ENCODE results near the gene COLEC11. TPM values are rescaled to one million over a fixed set of nuclear protein-coding genes. Genes with fewer than 3 reads are reported as not detected.

The COLEC11 gene
- total RNA-seq, 1 donor from 2014 or later = not detected

DNA sequence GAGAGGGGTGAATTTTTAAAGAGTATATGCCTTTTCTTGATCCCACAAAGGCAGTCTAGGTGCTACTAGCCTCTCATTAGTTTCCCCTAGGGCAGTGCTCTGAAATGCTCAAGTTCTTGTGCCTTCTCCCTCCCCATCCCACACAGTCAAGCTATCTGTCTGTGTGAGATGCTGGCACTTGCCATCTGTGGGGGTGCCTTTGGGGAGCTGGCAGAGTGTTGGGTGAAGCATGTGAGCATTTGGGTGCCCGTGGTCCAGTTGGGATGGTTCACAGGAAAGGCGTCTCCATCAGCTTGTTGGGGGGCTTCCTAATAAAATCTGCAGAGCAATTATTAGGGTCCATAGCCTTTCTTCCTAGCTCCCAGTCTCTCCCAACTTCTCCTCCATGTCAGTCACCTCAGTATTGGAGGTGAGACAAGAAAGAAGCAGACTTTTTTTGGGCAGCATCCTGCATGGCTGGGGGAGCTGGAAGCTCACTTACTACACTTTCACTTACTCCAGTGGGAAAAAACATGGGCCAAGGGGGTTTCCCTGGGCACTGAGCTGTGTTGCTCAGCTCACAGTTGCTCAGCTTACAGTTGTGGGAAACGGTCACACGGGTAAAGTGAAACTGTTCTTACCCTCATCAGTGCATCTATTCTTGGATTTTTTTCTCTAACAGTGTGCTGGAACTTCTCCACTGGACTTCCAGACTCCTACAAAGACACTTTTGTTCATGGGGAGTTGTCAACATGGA is 29.3 kb downstream of the COLEC11 start:
- H3K9me3 ChIP-seq = no peaks in the 10 kb centered on the region
- H3K27me3 ChIP-seq = no peaks in the 10 kb centered on the region
- no peak overlapping the region for H3K4me3 ChIP-seq
- TF ChIP-seq POLR2A (IDR thresholded peaks at IDR 0.05) (no peak), POLR2AphosphoS5 (IDR thresholded peaks at IDR 0.05; ENCODE audit: insufficient read depth in 1 of 2, low read depth in 1 of 2) (no peak)
- TF ChIP-seq, protein P1, sequence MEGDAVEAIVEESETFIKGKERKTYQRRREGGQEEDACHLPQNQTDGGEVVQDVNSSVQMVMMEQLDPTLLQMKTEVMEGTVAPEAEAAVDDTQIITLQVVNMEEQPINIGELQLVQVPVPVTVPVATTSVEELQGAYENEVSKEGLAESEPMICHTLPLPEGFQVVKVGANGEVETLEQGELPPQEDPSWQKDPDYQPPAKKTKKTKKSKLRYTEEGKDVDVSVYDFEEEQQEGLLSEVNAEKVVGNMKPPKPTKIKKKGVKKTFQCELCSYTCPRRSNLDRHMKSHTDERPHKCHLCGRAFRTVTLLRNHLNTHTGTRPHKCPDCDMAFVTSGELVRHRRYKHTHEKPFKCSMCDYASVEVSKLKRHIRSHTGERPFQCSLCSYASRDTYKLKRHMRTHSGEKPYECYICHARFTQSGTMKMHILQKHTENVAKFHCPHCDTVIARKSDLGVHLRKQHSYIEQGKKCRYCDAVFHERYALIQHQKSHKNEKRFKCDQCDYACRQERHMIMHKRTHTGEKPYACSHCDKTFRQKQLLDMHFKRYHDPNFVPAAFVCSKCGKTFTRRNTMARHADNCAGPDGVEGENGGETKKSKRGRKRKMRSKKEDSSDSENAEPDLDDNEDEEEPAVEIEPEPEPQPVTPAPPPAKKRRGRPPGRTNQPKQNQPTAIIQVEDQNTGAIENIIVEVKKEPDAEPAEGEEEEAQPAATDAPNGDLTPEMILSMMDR (IDR thresholded peaks at IDR 0.05) = no peak
- peak in 1 of 2 donors; percentile 49 for DNase-seq (ENCODE audit: extremely low spot score in 2 of 2)
- intact Hi-C loops (cut with DNase I) = no loop called here
- no peaks in the 10 kb centered on the region for H3K4me1 ChIP-seq
- no peaks in the 10 kb centered on the region for H3K36me3 ChIP-seq
- no peak overlapping the region for H3K27ac ChIP-seq

- peak; percentile 49 to 72 for DNase-seq (ENCODE audit: extremely low spot score in 2 of 2)
- TF ChIP-seq, protein P1 (IDR thresholded peaks at IDR 0.05) = no peak
- TF ChIP-seq POLR2A (IDR thresholded peaks at IDR 0.05) (no peak), POLR2AphosphoS5 (IDR thresholded peaks at IDR 0.05; ENCODE audit: insufficient read depth in 1 of 2, low read depth in 1 of 2) (no peak)
These were observed 30.3 kb downstream of the COLEC11 start for GRCh38 chr2:3625186-3625585.

DNA sequence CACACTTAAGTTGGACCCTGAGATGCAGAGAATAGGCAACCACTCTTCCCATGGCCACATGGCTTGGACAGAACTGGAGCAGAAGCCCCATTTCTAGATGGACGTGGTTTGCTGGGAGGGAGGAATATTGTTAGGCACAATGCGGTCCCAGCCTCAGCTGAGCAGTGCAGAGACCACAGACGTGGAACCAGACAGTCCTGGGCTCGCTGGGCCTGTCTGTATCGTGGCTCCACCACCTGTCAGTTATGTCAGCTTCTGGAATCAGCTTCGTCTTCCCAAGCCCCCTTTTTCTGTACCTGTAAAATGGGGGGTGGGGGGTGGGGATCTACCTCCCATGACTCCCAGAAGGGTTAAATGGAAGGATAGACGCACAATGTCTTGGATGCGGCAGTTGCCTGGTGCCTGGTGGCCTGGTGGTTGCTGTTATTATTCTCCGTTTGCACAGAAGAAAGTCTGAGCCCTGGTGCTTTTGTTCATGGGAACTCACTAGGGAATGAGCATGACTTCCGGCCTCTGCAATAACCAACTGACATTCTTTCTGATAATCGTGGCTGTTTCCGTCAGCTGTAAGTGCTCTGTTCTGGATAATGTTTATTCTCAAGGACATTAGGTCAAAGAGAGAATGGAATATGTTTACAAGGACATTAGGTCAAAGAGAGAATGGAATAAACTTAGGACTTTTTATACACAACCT is 31.4 kb downstream of the COLEC11 start:
- intact Hi-C loops (cut with DNase I) = no loop called here
- H3K27me3 ChIP-seq = no peaks in the 10 kb centered on the region

More at GRCh38 chr2:3625186-3625585, 30.3 kb downstream of the COLEC11 start:
- no peak overlapping the region for H3K4me3 ChIP-seq
- H3K9me3 ChIP-seq = no peaks in the 10 kb centered on the region
- H3K36me3 ChIP-seq = no peaks in the 10 kb centered on the region
- no peaks in the 10 kb centered on the region for H3K4me1 ChIP-seq
- no peak overlapping the region for H3K27ac ChIP-seq
- H3K27me3 ChIP-seq = no peaks in the 10 kb centered on the region
- intact Hi-C loops (cut with DNase I) = no loop called here

GRCh38 chr2:3626812-3627499 is 32.0 kb downstream of the COLEC11 start:
- Histone ChIP-seq H3K4me1 (no peaks in the 10 kb centered on the region), H3K27me3 (no peaks in the 10 kb centered on the region), H3K36me3 (no peaks in the 10 kb centered on the region), H3K9me3 (no peaks in the 10 kb centered on the region), H3K27ac (no peak overlapping the region), H3K4me3 (no peak overlapping the region)
- intact Hi-C loops (cut with DNase I) = no loop called here
- TF ChIP-seq POLR2AphosphoS5 (IDR thresholded peaks at IDR 0.05; ENCODE audit: insufficient read depth in 1 of 2, low read depth in 1 of 2) = no peak
- TF ChIP-seq, protein P1 (IDR thresholded peaks at IDR 0.05) = no peak
- no peak for TF ChIP-seq POLR2A (IDR thresholded peaks at IDR 0.05)
- DNase-seq (ENCODE audit: extremely low spot score in 2 of 2) = peak; percentile 60 to 85

More for the DNA sequence above, 31.4 kb downstream of the COLEC11 start:
- no peaks in the 10 kb centered on the region for H3K4me1 ChIP-seq
- no peaks in the 10 kb centered on the region for H3K9me3 ChIP-seq
- no peak overlapping the region for H3K4me3 ChIP-seq
- DNase-seq (ENCODE audit: extremely low spot score in 2 of 2) = peak in 1 of 2 donors; percentile 47
- H3K27ac ChIP-seq = no peak overlapping the region
- TF ChIP-seq POLR2A (IDR thresholded peaks at IDR 0.05) (no peak), POLR2AphosphoS5 (IDR thresholded peaks at IDR 0.05; ENCODE audit: insufficient read depth in 1 of 2, low read depth in 1 of 2) (no peak)
- TF ChIP-seq, protein P1 (IDR thresholded peaks at IDR 0.05) = no peak
- no peaks in the 10 kb centered on the region for H3K36me3 ChIP-seq
